Activated CD4-positive, alpha-beta T cell treated with anti-CD3 and anti-CD28 coated beads, Interleukin-10, Interleukin-2, amounts not matched to agents 100 ng/mL and 50 ng/mL, durations not matched to agents 16 hours and 8 hours (primary cell): Measurements from ENCODE around the gene RECQL5.

Source experiments
- DNase-seq: peaks from one replicate; pipeline ENCODE4 v3.0.0-alpha.2; 2020

RECQL5 gene

DNA sequence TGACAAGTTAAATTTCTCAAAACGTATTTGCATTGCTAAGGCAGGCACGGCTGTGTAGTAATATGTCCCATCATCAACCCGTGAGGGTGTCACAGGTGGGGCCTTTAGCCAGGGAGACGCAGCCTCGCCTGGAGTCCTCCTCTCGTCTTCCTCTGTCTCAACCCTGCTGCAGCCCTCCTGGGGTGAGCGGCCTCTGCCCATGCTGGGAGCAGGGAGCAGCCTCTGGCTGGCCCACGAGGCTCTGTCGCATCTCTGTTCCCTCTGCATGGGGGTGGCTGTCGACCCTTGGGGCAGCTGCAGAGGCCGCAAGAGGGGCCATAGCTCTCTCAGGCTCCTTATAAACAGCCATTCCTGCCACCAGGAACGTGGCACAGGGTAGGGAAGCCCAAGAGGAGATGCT, 34.5 kb downstream of the RECQL5 start:
- DNase-seq: no peak

DNA sequence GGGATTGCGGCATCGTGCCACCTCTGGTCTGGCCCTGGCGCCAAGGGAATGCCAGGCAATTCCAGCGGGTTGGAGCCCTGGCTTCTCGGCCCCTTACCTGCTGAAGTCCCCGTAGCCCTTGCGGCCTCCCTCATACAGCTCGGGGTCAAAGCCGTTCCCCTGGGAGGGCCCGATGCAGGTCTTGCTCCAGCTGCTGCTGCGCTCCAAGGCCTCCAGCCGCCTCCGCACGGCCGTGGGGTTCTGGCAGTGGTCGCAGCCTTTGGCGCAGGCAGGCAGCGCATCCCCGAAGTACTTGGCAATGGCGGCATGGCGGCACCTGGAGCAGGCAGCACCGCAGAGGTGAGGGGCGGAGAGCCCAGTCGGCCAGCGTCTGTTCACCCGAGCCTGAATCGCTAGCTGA, 35.6 kb downstream of the RECQL5 start:
- DNase-seq: no peak

DNA sequence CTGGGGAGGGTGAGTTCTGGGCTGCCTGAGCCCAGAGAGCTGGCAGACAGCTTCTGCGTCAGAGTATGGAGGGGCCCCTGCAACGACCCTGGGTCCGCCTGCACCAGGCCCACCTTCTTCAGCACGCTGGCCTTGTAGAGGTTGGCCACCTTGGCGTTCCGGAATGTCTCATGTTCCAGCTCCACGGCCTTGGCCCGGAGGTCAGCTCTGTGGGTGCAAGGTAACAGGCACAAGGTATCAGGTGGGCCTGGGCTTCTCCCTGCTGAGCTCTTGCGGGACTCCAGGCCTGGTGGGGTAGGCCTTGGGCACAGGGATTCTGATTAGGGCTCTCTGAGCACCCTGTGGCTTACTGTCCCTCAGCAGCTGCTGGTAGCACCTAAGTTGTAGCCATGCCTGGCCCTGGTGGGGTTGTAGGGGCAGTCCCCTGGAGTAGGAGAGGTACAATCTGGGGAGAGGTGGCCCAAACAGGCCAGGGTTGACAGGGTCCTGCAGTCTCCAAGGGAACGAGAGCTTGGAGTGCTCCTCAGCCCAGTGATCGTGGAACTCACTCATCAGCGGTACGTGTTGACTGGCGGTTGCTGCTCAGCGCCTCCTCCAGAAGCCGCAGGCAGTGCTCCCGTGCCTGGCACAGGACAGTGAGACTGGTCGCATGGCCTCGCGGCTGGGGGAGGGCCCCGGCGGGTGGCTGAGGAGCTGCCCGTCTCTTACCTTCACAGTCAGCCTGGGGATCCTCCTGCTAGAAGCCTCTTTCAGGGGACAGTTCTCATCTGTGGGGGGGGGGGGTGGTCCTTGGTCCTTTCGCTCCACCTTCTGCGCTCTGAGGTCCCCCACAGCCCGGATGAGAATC, 36.7 kb downstream of the RECQL5 start:
- no peak for DNase-seq

DNA sequence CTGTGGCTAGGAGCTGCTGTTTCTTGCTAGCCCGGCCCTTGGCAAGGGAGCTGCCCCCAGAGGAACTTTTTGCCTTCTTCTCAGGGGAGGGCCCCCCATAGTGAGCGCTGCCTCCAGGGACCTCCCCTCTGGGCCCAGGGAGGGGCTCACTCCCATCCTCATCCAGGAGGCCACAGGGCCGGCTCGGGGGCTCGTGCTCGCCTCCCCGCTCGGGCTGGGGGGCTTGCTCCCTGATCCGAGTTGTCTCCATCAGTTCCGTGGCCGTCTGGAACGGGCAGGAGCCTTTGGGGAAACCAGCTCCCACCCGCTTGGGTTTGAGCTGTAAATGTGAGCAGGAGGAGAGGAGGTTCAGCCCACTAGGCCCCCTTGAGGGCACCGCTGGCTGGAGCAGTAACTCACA, 37.8 kb downstream of the RECQL5 start:
- DNase-seq: no peak

DNA sequence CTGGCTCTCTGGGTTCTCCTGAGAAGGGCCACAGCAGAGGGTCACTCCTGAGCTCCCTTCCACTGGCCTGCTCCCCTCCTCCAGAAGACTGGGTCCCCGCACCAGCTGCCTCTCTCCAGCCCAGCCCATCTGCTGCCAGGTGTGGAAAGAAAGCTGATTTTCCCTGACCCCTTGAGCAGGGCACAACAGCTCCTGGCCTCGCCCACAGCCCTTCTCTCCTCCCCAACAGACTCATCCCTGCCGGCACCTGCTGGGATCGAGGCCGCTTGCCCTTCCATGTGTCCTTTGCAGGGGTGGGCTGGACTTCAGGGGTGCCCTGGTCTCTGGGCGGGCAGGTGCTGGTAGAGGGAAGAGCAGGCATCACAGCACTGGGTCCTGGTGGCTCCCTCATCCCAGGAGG, 38.5 kb downstream of the RECQL5 start:
- DNase-seq: no peak

DNA sequence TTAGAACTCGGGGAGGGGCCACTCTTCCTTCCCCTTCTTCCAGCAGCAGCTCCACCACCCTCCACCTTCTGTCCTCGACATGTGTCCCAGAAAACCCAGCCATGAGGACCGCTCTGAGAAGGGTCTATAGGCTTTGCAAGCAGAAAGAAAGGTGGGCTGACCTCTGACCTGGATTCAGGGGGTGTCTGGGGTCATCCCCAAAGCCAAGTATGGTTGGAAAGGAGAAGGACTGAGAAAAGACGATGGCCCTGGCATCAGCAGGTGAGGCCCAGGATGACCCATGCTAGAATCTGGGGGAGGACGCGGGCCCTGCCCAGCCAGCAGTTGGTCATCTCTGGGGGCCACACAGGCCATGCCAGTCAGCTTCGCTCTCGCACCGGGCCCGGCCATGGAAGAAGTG, 39.9 kb downstream of the RECQL5 start:
- DNase-seq: no peak

DNA sequence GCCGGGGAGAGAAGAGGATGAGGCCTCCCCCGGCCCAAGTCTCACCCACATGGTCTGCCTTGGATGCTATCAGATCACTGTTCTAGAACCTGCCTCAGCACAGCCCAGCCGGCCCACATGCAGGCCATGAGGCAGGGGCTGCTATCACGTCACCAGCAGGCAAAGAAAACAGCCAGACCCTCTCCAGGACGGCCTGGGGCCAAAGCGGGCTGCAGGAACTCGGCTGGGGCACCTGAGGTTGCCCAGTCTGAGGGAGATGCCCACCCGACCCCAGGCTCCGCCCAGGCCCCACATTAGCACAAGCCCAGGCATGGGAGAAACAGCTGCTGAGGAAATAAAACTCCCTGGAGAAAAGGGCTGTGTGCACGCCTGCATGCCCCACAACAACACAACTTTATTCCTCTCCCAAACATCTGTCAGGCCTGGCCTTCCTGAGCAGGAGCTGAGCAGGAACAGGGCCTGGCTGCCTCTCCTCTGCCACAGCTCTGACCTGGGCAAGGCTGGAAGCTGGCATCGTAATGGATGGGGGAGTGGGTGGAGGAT, 40.4 kb downstream of the RECQL5 start:
- no peak for DNase-seq

DNA sequence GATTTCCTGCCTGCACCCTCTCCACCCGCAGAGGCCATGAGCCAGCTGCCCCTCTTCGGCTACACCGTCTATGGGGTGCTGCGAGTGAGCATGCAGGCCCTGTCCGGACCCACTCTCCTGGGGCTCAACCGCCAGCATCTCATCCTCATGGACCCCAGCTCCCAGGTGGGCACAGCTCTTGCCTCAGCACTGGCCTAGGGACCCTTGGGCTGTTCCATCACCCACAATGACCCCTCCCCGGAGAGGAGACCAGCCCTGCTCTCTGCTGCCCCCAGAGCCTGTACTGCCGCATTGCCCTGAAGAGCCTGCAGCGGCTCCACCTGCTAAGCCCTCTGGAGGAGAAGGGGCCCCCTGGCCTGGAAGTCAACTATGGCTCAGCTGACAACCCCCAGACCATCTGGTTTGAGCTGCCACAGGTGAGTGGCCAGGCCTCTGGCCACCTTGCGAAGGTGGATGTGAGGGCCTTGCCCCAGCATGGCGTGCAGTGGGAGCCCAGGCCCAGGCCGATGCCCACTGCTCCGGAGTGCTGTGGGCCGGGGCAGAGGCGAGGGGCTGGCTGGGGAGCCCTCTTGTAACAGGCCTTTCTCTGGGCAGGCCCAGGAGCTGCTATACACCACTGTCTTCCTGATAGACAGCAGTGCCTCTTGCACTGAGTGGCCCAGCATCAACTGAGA, 41.0 kb downstream of the RECQL5 start:
- peak; percentile 29 for DNase-seq

DNA sequence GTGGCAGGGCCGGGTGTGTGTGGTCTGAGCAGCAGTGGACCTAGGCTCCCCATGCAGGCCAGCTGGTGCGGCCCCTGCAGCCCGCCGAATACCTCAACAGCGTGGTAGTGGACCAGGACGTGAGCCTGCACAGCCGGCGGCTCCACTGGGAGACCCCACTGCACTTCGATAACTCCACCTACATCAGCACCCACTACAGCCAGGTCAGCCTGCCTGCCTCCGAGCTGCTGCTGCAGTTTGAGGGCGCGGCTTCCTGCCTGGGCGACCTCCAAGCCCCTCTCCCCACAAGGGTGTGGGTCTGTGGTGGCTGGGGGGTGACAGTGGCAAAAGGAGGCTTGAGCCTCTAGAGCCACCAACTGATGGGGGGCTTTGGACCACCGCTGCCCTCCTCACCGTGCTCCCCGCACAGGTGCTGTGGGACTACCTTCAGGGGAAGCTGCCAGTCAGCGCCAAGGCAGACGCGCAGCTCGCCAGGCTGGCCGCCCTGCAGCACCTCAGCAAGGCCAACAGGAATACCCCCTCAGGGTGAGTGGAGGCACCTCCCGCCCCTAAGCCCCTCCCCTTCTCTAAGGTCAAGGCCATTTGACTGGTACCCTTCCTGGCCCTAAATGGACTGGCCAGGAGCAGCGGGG, 42.1 kb downstream of the RECQL5 start:
- no peak for DNase-seq

DNA sequence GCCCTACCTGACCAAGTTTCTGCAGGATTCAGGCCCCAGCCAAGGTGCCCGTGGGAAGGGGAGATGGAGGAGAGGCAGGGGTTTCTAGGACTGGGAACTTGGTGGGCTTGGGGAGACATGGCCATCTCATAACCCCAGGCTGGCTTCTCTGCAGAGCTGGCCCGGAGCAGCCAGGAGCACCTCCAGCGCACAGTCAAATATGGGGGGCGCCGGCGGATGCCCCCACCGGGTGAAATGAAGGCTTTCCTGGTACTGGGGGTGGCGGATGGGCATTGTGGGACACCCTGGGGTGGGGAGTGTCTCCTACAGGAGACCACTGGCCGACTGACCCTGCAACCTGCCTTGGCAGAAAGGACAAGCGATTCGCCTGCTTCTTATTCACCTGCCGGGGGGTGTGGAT, 42.9 kb downstream of the RECQL5 start:
- no peak for DNase-seq

DNA sequence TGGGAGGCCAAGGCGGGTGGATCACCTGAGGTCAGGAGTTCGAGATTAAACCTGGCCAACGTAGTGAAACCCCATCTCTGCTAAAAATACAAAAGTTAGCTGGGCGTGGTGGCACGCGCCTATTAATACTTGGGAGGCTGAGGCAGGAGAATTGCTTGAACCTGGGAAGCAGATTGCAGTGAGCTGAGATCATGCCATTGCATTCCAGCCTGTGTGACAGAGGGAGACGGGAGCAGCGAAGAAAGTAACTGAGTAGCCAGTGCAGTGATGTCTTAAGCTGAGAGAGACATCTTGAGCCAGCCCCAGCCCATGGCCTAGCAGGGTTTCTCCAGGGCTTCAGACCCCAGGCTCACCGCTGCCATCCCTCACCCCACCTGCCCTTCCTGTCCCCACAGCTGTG, 43.6 kb downstream of the RECQL5 start:
- DNase-seq: no peak

DNA sequence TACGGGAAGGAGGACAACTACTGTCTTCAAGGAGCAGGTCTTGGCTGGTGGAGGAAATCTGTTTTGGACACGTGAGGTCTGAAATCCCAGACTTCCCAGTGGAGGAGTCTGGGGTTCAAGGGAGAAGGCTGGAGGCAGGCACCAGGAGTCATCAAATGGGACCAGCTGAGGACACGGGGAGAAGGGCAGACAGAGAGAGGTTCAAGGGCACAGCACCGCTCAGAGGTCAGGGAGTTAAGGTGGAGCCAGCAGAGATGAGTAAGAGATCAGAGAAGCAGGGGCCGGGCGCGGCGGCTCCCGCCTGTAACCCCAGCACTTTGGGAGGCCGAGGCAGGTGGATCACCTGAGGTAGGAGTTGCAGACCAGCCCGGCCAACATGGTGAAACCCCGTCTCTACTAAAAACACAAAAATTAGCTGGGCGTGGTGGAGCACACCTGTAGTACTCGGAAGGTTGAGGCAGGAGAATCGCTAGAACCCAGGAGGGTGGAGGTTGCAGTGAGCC, 44.1 kb downstream of the RECQL5 start:
- DNase-seq: no peak

DNA sequence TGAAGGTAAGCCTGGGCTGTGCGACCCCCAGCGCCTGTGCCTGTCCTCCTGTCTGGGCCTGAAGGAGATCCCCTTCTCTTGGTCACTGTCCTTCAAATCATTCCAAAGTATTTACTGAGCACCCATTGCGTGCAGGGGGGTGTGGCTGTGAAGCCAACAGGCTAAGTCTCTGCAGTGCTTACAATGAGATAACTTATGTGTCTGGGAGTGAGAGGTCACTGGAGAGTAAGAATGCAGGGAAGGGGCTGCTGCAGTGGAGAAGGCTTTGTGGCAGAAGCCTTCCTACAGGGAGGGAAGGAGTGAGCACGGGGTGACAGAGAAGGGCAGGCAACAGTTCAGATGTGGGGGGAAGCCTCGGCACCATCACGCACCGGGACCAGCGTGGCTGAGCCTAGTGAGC, 44.9 kb downstream of the RECQL5 start:
- no peak for DNase-seq

DNA sequence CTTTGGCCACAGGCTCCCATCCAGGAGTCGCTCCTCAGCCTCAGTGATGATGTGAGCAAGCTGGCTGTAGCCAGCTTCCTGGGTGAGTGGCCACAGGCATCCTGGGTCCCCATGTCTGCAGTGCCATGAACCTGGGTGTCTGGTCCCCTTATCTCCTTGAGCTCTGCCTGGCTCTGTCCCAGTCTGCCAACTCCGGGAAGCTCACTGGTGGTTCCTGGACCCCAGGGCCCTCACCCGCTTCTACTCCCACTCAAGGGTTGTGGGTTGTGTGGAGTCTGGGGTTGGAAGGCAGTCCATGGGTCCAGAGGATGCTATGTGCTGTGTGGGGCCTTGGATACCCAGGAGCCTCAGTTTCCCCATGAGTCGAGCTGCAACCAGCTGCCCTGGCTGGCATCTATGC, 45.5 kb downstream of the RECQL5 start:
- no peak for DNase-seq

DNA sequence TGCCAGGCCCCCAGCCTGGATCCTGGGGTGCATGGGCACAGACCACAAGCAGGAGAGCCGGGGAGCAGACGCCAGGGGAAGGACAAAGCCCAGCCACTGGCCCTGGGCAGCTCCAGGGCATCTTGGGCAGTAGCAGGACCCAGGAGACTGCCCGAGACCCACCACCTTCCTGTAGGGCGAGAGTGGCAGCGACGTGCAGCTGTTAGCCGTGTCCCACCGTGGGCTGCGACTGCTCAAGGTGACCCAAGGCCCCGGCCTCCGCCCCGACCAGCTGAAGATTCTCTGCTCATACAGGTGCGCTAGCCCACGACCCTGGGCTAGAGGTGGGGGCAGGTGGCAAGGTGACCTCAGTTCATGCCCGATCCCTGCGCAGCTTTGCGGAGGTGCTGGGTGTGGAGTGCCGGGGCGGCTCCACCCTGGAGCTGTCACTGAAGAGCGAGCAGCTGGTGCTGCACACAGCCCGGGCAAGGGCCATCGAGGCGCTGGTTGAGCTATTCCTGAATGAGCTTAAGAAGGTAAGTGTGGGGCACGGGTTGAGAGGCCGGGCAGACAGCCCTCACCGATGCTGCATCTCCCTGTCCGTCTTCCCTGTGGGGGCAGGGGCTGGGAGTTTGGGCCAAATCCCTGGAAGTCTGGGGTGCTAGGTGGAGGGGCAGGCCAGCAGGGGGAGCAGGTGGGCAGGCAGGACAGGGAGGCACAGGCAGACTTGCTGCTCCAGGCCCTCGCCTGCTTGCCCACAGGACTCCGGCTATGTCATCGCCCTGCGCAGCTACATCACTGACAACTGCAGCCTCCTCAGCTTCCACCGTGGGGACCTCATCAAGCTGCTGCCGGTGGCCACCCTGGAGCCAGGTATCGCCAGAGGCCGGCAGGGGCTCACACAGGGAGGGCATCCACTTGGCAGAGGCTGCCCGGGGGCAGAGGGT, 47.2 kb downstream of the RECQL5 start:
- DNase-seq: peak; percentile 18

DNA sequence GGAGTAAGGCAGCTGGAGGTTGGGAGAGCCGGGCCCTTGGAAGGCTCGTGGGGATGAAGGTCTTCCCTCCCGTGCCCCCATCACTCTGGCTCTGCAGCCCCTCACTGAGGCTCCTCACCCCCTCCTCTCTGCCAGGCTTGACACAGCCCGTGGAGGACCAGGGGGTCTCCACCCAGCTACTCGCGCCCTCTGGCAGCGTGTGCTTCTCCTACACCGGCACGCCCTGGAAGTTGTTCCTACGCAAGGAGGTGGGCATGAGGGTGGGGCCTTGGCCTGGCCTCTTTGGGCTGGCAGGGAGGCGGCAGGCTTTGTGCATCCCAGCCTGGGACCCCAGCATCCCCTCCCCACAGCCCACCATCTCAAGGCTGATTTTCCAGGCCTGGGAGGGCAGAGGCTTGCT, 49.3 kb downstream of the RECQL5 start:
- no peak for DNase-seq

DNA sequence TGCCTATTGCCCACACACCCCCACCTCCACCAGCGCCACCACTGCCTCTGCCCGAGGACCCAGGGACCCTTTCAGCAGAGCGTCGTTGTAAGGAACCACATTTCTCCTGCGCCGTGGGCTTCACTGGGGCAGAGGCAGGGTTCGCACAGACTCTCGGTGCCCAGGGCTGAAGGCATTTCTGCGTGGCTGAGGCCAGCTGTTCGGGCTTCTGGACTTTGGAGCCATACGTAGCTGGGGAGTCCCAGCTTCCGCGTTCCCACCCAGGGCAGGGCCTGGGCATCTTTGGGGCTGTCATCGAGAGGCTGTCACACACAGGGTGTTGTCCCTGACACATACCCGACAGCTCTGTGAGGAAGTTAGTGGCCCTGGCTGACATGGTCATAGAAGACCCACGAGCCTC, 49.7 kb downstream of the RECQL5 start:
- DNase-seq: no peak

DNA sequence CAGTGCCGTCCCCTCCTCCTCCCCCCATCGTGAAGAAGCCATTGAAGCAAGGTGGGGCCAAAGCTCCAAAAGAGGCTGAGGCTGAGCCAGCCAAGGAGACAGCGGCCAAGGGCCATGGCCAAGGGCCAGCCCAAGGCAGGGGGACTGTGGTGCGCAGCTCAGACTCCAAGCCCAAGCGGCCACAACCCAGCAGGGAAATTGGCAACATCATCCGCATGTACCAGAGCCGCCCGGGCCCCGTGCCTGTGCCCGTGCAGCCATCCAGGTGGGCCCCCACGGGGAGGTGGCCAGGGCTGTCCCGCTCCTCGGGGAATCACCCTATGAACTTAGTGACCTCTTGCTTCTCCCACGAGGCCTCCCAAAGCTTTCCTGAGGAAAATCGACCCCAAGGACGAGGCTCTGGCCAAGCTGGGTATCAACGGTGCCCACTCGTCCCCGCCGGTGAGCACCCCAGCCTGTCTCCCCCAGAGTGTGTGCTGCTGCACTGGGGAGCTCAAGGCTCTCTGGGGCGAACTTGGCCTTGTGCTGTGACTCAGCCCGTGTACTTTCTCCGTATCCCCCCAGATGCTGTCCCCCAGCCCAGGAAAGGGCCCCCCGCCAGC, 50.3 kb downstream of the RECQL5 start:
- DNase-seq: no peak

DNA sequence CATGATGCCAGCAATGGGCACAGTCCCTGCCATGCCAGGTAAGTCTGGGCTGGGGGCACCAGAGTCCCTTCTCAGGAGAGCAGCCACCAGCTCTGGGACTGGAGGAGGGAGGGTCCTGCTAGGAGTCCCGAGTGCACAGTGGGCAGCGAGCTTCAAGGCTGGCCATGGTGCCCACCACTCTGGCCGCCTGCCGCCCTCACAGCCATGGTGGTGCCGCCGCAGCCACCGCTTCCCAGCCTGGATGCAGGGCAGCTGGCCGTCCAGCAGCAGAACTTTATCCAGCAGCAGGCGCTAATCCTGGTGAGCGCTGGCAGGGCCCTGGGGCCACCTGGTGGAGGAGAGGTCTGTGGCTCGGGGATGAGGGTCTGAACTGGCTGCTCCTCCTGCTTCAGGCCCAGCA, 51.7 kb downstream of the RECQL5 start:
- no peak for DNase-seq

DNA sequence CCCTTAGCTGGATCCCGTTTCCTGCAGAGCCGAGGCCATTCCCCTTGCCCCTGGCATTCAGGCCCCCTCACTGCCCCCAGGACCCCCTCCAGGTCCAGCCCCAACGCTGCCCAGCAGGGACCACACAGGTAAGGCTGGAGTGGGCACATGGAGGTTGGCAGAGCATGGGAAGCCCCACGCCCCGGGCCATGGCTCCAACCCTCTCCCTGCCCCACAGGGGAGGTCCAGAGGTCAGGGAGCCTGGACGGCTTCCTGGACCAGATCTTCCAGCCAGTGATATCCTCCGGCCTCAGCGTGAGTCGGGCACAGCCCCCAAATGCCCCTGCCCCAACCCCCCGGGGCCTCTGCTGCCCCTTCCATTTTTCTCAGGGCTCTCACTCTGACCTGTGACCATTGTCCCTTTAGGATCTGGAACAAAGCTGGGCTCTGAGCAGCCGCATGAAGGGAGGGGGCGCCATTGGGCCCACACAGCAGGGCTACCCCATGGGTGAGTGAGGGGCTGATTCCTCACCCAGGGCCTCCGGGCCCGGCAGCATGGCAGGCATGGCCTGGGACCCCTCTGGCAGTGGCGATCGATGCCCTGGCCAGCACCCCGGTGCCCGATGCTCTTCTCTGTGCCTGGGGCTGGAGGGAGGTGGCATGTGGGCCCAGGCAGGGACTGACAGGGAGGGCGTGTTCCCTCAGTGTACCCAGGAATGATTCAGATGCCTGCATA, 52.2 kb downstream of the RECQL5 start:
- no peak for DNase-seq

DNA sequence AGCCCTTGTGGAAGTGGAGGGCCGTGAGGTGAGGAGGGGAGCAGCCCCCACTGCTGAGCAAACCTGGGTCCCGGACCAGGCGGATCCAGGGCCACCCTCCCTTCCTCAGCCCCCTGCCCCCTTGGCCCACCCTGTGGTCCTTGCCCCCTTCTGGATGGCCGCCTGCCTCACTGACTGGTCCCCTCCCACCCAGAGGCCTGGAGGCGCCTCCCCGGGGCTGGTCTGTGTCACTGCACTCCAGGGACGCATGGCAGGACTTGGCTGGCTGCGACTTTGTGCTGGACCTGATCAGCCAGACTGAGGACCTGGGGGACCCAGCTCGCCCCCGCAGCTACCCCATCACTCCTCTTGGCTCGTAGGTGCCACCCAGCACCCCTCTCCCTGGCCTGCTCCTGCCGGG, 52.9 kb downstream of the RECQL5 start:
- DNase-seq: no peak
